Neural crest cell (in vitro differentiated cells): Measurements from ENCODE around the gene PRODH. TPM values are rescaled to one million over a fixed set of nuclear protein-coding genes. Genes with fewer than 3 reads are reported as not detected.
"Not testable (repeated sequence)": the region's sequence is repeated elsewhere in the genome, so short reads cannot be mapped to it uniquely, and the experiment has no call there.

Experiments used
- DNase-seq: peaks from one replicate; pipeline ENCODE4 v3.0.0; 2021; ENCODE audit warnings: low read depth, mixed read lengths, low spot score
- H3K27ac Mint-ChIP-seq: one replicate; pipeline ENCODE4 v1.8.0; 2021; ENCODE audit warnings: mild to moderate bottlenecking, mixed read lengths; ENCODE audit not compliant: unreplicated experiment
- H3K27me3 Mint-ChIP-seq: 2 replicates; pipeline ENCODE4 v1.8.0; 2021; ENCODE audit warnings: low read depth, mild to moderate bottlenecking, mixed read lengths
- H3K36me3 Mint-ChIP-seq: 2 replicates; pipeline ENCODE4 v1.8.0; 2021; ENCODE audit warnings: low read depth, mild to moderate bottlenecking, mixed read lengths
- H3K4me1 Mint-ChIP-seq: 2 replicates; pipeline ENCODE4 v1.8.0; 2021; ENCODE audit warnings: mixed read lengths
- H3K4me3 Mint-ChIP-seq: one replicate; pipeline ENCODE4 v1.8.0; 2021; ENCODE audit warnings: mild to moderate bottlenecking, mixed read lengths
- H3K9me3 Mint-ChIP-seq: 2 replicates; pipeline ENCODE4 v1.8.0; 2021; ENCODE audit warnings: mixed read lengths
- total RNA-seq: library from RNA; stranded (reverse); gene quantifications from 2 replicates; pipeline ENCODE4 v1.2.1, GENCODE V29; 2021
- TF ChIP-seq, protein P1 (sequence below): fragments of 200-600 bp; sonication (generic); conservative IDR thresholded peaks from 2 replicates; pipeline ENCODE4 v1.5.0; 2021; ENCODE audit warnings: antibody characterized with exemption, mild to moderate bottlenecking

PRODH gene
- total RNA-seq, 1 donor from 2014 or later = 0.09 TPM

DNA sequence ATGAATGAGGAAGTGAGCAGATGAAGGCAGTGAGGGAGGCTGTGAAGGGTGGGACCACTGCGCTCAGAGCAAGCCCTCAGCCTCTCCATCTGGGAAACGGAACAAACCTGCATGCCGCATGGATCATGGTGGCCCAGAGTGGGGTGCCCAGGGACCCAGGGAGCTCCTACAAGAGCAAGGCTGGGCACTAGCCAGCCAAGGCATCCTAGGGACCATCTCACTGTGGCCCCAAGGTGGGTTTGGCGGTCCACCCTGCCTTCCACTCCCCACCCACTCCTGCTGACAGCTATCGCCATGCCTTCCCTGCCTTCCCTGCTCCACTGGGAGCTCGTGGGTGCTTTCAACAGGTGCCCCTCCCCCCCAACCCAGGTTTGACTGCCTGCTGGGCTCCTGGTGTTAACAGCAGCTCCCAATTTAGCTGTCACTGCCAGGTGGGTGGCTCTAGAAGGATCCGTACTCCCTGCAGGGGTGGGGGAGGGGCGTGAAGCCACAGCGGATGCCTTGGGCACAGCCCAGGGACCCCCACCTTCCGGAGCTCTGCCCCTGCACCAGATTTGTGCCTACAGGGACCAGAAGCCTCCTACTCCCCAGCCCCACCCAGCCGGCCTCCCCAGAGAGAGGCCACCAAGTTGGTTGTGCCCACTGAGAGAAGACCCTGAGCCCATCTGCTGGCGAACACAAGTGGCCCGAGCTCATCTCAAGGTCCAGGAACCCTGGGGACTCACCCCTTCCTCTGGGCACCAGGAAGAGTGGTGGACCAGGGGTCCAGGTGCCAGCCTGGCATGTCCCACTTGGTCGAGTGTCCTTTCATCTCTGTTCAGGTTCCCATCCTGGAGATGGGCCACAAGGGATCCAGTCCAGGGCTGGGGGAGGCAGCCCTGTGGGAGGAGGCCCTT is 29.7 kb upstream of the PRODH start:
- H3K9me3 Mint-ChIP-seq = no peaks in the 10 kb centered on the region
- TF ChIP-seq, protein P1, sequence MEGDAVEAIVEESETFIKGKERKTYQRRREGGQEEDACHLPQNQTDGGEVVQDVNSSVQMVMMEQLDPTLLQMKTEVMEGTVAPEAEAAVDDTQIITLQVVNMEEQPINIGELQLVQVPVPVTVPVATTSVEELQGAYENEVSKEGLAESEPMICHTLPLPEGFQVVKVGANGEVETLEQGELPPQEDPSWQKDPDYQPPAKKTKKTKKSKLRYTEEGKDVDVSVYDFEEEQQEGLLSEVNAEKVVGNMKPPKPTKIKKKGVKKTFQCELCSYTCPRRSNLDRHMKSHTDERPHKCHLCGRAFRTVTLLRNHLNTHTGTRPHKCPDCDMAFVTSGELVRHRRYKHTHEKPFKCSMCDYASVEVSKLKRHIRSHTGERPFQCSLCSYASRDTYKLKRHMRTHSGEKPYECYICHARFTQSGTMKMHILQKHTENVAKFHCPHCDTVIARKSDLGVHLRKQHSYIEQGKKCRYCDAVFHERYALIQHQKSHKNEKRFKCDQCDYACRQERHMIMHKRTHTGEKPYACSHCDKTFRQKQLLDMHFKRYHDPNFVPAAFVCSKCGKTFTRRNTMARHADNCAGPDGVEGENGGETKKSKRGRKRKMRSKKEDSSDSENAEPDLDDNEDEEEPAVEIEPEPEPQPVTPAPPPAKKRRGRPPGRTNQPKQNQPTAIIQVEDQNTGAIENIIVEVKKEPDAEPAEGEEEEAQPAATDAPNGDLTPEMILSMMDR = no peak

DNA sequence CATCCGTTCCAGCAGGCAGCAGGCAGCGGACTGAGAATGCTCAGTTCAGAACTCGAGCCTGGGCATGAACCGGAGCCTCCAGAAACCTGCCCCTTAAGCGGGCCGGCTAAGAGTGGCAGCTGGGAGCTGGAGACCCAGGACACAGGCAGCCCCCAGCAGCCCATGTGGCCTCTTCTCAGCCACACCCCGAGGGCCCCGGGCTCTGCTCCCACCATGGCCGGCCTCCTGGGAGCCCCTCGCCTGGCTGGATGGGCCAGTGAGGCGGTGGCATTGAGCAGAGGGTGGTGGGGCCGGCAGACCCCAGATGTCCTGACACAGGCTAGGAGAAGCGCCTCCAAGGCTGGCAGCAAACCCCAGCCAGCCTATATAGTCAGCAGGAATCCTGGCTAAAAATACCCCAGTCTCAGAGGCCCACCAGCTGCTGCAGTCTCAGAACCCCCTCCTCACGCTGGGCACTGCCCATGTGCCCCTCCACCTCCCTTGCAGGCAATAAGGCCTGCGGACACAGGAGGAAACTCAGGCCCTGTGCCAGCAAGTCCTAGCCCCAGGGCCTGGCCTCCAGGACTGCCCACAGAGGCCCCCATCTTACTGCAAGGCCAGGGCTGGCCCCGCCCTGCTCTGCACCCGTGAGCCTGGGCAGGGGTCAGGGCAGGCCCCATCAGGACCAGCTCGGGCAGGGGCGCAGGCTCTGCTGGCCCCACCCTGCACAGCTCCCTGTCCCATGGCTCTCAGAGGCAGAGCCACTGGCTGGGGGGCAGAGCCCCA is 28.6 kb upstream of the PRODH start:
- not testable (repeated sequence) for H3K4me3 Mint-ChIP-seq, H3K4me1 Mint-ChIP-seq, H3K27me3 Mint-ChIP-seq, H3K9me3 Mint-ChIP-seq, H3K27ac Mint-ChIP-seq, H3K36me3 Mint-ChIP-seq, DNase-seq

More for the DNA sequence above, 29.7 kb upstream of the PRODH start:
- Mint-ChIP-seq H3K4me1 (peaks cover 4% of the 10 kb centered on the region), H3K27me3 (no peaks in the 10 kb centered on the region), H3K36me3 (no peaks in the 10 kb centered on the region), H3K4me3 (no peak overlapping the region), H3K27ac (no peak overlapping the region)
- DNase-seq = no peak

DNA sequence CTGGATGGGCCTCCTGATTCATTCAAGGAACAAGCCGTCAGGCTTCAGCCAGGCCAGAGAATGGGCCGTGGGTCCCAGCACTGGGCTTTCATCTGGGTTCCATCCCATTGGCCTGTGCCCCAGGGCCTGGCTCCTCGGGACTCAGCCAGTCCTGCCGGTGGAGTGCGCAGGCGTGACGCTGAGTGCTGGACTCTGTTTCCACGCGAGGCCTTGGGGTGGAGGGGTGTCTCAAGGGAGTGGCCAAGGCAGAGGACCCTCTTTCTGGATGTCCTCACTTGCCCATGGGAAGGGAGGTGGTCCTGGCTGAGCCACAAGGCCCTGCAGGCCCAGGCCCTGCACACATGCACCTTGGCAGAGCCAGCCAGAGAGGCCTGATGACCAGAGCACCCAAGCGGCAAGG is 28.0 kb upstream of the PRODH start:
- H3K4me3 Mint-ChIP-seq, H3K9me3 Mint-ChIP-seq, H3K4me1 Mint-ChIP-seq, H3K36me3 Mint-ChIP-seq, H3K27ac Mint-ChIP-seq, H3K27me3 Mint-ChIP-seq, DNase-seq: not testable (repeated sequence)

DNA sequence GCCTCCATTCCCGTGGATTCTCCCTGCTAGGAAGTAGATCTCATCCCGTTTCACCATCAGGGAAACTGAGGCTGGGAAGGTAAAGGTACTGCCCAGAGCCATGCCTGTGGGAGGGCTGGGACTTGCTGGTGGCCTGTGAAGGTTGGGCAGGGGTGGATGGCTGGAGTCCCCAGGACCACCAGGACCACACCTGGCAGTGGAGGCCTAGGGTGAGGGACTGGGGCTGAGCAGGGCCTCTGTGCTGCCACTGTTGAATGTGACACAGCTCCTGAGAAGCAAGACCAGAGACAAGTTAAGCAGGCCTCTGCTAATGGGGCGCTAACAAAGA is 26.2 kb upstream of the PRODH start:
- peaks cover 12% of the 10 kb centered on the region for H3K4me1 Mint-ChIP-seq
- peak overlapping the region; percentile 84 for H3K27ac Mint-ChIP-seq
- peaks cover 5% of the 10 kb centered on the region for H3K27me3 Mint-ChIP-seq

DNA sequence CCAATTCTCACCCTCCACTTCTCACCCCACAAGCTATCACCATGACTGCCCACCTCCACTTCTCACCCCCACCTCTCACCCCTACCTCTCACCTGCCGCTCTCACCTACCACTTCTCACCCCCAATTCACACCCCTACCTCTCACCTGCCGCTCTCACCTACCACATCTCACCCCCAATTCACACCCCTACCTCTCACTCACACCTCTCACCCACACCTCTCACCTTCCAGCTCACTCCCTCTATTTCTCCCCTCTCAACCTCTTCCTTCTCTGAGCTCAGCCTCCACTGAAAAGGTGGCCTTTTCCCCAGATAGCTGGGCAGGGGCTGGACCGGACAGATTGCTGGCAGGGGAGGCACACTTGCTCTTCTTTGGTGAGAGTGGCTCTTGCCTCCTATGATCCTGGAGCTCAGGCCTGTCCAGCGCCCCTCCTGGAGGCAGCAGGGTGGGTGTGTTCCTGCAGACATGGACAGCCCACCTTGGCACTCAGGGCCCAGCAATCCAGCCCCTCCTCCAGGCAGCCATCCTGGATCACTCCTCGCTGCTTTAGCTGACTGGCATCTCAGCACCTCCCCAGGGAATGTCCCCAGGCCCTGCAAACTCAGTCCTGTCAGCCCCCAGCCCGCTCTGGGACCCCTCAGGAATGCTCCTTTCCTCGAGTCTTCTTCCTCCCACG is 25.7 kb upstream of the PRODH start:
- not testable (repeated sequence) for H3K9me3 Mint-ChIP-seq, DNase-seq, H3K4me1 Mint-ChIP-seq, H3K36me3 Mint-ChIP-seq, H3K27ac Mint-ChIP-seq, H3K4me3 Mint-ChIP-seq, H3K27me3 Mint-ChIP-seq

More for the DNA sequence above, 26.2 kb upstream of the PRODH start:
- Mint-ChIP-seq H3K9me3 (no peaks in the 10 kb centered on the region), H3K4me3 (no peak overlapping the region), H3K36me3 (no peaks in the 10 kb centered on the region)
- TF ChIP-seq, protein P1 = no peak
- DNase-seq = no peak

DNA sequence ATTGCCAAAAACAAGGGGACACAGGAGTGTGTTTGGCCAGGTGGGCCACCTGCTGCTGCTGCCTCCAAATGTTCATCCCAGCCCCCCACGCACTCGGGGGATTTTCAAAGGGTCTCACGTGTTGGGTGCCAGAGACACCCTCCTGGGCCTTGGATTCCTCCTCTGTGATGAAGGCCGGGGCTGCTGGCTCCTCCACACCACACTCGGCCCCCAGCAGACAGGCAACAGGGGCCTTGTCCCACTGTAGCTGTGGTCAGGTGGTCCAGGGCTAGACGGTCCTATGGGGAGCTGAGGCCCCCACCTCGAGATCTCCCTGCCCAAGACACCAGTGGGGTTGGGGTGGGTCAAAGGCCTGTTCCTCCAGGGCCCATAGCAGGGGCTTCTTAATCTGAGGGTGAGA is 25.1 kb upstream of the PRODH start:
- not testable (repeated sequence) for DNase-seq, H3K27me3 Mint-ChIP-seq, H3K27ac Mint-ChIP-seq, H3K9me3 Mint-ChIP-seq, H3K4me3 Mint-ChIP-seq, H3K36me3 Mint-ChIP-seq, H3K4me1 Mint-ChIP-seq

DNA sequence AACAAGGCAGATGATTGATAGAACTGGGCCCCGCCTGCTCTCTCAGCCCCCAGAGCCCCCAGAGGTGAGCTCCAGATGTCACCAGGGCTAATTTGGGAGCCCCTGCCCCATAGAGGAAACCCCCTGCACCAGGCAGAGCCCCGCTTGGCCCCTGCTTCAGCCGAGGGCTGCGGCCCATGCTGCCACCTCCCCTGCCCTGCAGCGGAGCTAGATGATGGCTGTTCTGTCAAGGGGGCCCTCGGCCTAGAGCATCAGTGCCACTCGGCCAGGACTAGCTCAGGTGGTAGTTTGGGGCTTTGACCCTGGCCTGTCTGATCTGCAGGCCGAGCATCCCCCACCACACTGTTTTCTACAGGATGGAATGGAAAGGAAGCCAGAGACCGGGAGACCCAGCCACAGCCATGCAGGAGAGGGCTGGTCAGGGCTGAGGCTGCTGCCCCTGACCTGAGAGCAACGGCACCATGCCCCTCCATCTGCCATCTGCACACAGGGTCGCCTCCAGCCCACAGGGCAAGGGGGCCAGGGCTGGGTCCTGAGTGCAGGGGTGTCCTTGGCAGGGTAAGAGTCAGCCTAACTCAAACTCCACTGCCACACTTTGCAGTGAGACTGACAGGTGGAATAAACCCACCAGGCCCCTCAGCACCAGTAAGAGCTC is 24.2 kb upstream of the PRODH start:
- not testable (repeated sequence) for DNase-seq, H3K36me3 Mint-ChIP-seq, H3K27me3 Mint-ChIP-seq, H3K4me1 Mint-ChIP-seq, H3K27ac Mint-ChIP-seq, H3K9me3 Mint-ChIP-seq, H3K4me3 Mint-ChIP-seq

DNA sequence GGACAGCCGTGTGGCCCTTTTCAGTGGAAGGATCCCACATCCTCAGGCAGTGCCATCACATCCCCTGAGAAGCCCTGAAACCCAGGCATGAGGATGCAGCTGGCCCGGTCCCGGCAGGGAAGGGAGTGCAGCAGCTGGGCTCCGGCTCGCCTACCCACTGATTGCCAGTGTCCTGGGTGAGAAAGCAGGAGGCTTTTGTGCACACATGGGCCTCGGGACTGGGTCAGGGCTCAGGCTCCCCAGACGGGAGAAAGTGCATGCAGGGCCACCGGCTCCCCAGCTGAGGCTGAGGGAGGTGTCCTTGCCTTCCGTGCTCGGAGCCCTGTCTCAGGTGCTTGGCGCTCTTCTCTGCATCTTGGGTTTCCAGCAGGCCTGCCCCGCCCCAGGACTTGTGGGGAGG is 23.6 kb upstream of the PRODH start:
- not testable (repeated sequence) for H3K9me3 Mint-ChIP-seq, H3K36me3 Mint-ChIP-seq, H3K27ac Mint-ChIP-seq, DNase-seq, H3K4me3 Mint-ChIP-seq, H3K27me3 Mint-ChIP-seq, H3K4me1 Mint-ChIP-seq

DNA sequence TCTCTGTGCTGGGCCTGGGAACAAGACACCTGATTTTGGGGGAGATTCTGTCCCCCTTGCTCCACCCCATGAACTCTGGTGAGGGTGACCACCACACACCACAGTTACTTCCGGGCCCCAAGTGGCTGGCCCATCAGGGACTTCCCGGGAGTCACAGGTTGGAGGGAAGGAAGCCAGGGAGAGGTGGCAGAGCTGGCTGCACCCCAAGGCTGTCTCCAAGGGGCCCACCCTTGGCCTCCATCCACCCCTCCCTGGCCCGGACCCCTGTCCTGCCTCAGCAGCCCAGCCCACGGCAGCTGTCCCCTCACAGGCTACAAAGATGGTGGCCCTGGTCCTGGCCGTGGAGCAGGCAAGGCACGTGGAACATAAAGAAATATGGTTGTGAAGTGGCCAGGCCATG is 23.2 kb upstream of the PRODH start:
- not testable (repeated sequence) for H3K27ac Mint-ChIP-seq, DNase-seq, H3K4me1 Mint-ChIP-seq, H3K36me3 Mint-ChIP-seq, H3K9me3 Mint-ChIP-seq, H3K4me3 Mint-ChIP-seq, H3K27me3 Mint-ChIP-seq

DNA sequence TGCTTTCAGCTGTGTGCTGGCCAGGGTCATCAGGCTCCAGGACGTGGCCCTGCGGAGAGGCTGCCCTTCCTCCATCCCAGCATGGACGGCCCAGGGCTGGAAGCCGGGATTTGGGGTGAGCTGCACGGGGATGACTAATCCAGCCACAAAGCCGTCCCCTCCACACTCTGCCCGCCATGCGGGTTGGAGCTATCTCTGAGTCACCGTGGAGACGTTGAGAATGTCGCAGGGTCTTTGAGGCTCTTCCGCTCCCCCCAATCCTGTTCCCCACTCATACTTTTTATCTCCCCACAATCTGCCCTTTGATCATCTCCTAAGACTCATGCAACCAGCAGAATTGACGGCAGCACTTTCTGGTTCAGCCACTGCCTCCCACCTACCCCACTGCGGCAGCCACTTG is 22.6 kb upstream of the PRODH start:
- not testable (repeated sequence) for DNase-seq, H3K27me3 Mint-ChIP-seq, H3K27ac Mint-ChIP-seq, H3K4me1 Mint-ChIP-seq, H3K9me3 Mint-ChIP-seq, H3K4me3 Mint-ChIP-seq, H3K36me3 Mint-ChIP-seq

DNA sequence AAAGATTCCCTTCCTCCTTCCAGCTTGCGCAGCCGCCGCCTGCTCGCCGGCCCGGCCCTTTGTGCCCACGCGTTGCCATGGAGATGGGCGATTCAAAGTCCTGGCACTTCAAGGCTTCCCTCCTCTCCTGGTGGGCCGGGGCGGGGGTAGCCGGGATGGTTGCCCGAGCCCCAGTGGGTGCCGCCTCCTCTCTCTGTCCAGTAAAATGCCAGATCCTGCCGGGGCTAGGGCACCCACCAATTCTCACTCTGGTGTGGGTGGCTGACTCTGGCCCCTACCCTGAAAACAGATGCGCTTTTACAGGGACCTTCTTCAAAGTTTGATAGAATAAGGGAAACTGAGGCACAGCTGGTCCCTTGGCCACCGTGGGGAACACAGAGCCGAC is 22.2 kb upstream of the PRODH start:
- not testable (repeated sequence) for H3K4me3 Mint-ChIP-seq

More for the DNA sequence above, 22.2 kb upstream of the PRODH start:
- H3K36me3 Mint-ChIP-seq, H3K9me3 Mint-ChIP-seq, H3K27me3 Mint-ChIP-seq, H3K27ac Mint-ChIP-seq, DNase-seq, H3K4me1 Mint-ChIP-seq: not testable (repeated sequence)
